HepG2 (cell line): ENCODE data around the gene HMMR. TPM values are rescaled to one million over a fixed set of nuclear protein-coding genes. Genes with fewer than 3 reads are reported as not detected.

Experiments used
- ARID4A ChIP-seq: sonication (generic); formaldehyde crosslinking; IDR thresholded peaks from 2 replicates; pipeline ENCODE4 v1.5.0; 2020; ENCODE audit warnings: mild to moderate bottlenecking, missing genetic modification reagents, borderline replicate concordance
- ATRX ChIP-seq: sonication (generic); formaldehyde crosslinking; IDR thresholded peaks from 2 replicates; pipeline ENCODE4 v1.4.0; 2020; ENCODE audit warnings: missing genetic modification reagents, borderline replicate concordance
- CCDC6 ChIP-seq: sonication (generic); formaldehyde crosslinking; IDR thresholded peaks from 2 replicates; pipeline ENCODE4 v1.8.1; 2022; ENCODE audit warnings: mild to moderate bottlenecking, missing genetic modification reagents, moderate library complexity
- HBP1 ChIP-seq: IDR thresholded peaks from 2 replicates; pipeline ENCODE4 v1.6.1; 2016; ENCODE audit warnings: low read depth, control low read depth
- MED1 ChIP-seq: sonication (generic); formaldehyde crosslinking; IDR thresholded peaks from 2 replicates; pipeline ENCODE4 v1.4.0; 2020; ENCODE audit warnings: missing genetic modification reagents
- ONECUT2 ChIP-seq: sonication (generic); formaldehyde crosslinking; IDR thresholded peaks from 2 replicates; pipeline ENCODE4 v1.4.0; 2020; ENCODE audit warnings: missing genetic modification reagents
- PRMT3 ChIP-seq: sonication (generic); formaldehyde crosslinking; IDR thresholded peaks from 2 replicates; pipeline ENCODE4 v1.8.1; 2022; ENCODE audit warnings: low read depth, mild to moderate bottlenecking, moderate library complexity, missing genetic modification reagents, borderline replicate concordance
- RBAK ChIP-seq: sonication (generic); formaldehyde crosslinking; IDR thresholded peaks from 2 replicates; pipeline ENCODE4 v1.5.1; 2020; ENCODE audit warnings: mild to moderate bottlenecking, missing genetic modification reagents
- SIN3A ChIP-seq: IDR thresholded peaks from 2 replicates; pipeline ENCODE4 v1.6.1; 2011; ENCODE audit warnings: low read depth, mild to moderate bottlenecking, control low read depth, low read length, borderline replicate concordance
- TGIF2 ChIP-seq: IDR thresholded peaks from 2 replicates; pipeline ENCODE4 v1.6.1; 2016; ENCODE audit warnings: control low read depth, missing compliant biosample characterization
- ZFY ChIP-seq: sonication (generic); formaldehyde crosslinking; IDR thresholded peaks from 2 replicates; pipeline ENCODE4 v1.4.0; 2020; ENCODE audit warnings: missing genetic modification reagents
- ZNF44 ChIP-seq: sonication (generic); formaldehyde crosslinking; IDR thresholded peaks from 2 replicates; pipeline ENCODE4 v1.5.1; 2020; ENCODE audit warnings: mild to moderate bottlenecking, missing genetic modification reagents
- ZNF564 ChIP-seq: sonication (generic); formaldehyde crosslinking; IDR thresholded peaks from 2 replicates; pipeline ENCODE4 v1.8.1; 2023; ENCODE audit warnings: mild to moderate bottlenecking, missing genetic modification reagents
- ZNF841 ChIP-seq: sonication (generic); formaldehyde crosslinking; IDR thresholded peaks from 2 replicates; pipeline ENCODE4 v1.8.1; 2023; ENCODE audit warnings: missing genetic modification reagents, borderline replicate concordance
- ZSCAN29 ChIP-seq: sonication (generic); formaldehyde crosslinking; conservative IDR thresholded peaks from 2 replicates; pipeline ENCODE4 v1.4.0; 2020; ENCODE audit warnings: mild to moderate bottlenecking, missing genetic modification reagents
- polyA plus RNA-seq, 8 experiments: library from polyadenylated mRNA; depleted of rRNA in 3 of 8; stranded (reverse) in 7 of 8; unstranded in 1 of 8; fragments of >200 nt; fragmentation: Illumina TruSeq in 4 of 8; extraction: Trizol in 4 of 8; gene quantifications; 2 replicates each; pipeline versions ENCODE4 v1.2.1 to v1.2.3, GENCODE V29; 2011 to 2016; ENCODE audit warnings: low read depth in 4 of 8, missing spikeins in 1 of 8, mixed read lengths in 1 of 8; ENCODE audit not compliant: insufficient read depth in 1 of 8
- total RNA-seq, 5 experiments: library from RNA; depleted of rRNA; stranded (reverse); fragments of >200 nt; fragmentation: Illumina TruSeq; extraction: Trizol; gene quantifications; 2 replicates each; pipeline ENCODE4 v1.2.3, GENCODE V29; 2016; ENCODE audit warnings: low read depth in 1 of 5
- TF ChIP-seq, protein P1 (sequence below): IDR thresholded peaks from 2 replicates; pipeline ENCODE4 v1.6.1; 2016; ENCODE audit warnings: low read depth, missing genetic modification reagents, missing compliant biosample characterization

The HMMR gene
- total and polyA plus RNA-seq, 2 of the 13 experiments (the other 11 are each of a cell fraction or from before 2014, with no cell fraction given), result 8.5 to 48.3 TPM

- TF ChIP-seq ONECUT2 (CRISPR knock-in tag) (peak; percentile 35; the same call in 1 of the 2 replicates), ZFY (CRISPR knock-in tag) (0 out of 2 replicates have a peak, but pooled peaks have one; percentile 12), CCDC6 (CRISPR knock-in tag) (peak; percentile 68; the same call in 1 of the 2 replicates), TGIF2 (CRISPR knock-in tag) (peak; percentile 35; the same call in 1 of the 2 replicates), MED1 (CRISPR knock-in tag) (peak; percentile 35; the same call in 1 of the 2 replicates), ZNF564 (peak; percentile 82; the same call in 1 of the 2 replicates), ZSCAN29 (CRISPR knock-in tag) (peak; percentile 53; the same call in 1 of the 2 replicates), RBAK (CRISPR knock-in tag) (no peak), ZNF44 (CRISPR knock-in tag) (no peak), SIN3A (peak; percentile 98), HBP1 (CRISPR knock-in tag) (peak; percentile 79), ATRX (CRISPR knock-in tag) (no peak), ZNF841 (CRISPR knock-in tag) (peak; percentile 6; the same call in 1 of the 2 replicates), ARID4A (CRISPR knock-in tag) (peak; percentile 51), PRMT3 (CRISPR knock-in tag) (0 out of 2 replicates have a peak, but pooled peaks have one; percentile 78)
- TF ChIP-seq, protein P1, sequence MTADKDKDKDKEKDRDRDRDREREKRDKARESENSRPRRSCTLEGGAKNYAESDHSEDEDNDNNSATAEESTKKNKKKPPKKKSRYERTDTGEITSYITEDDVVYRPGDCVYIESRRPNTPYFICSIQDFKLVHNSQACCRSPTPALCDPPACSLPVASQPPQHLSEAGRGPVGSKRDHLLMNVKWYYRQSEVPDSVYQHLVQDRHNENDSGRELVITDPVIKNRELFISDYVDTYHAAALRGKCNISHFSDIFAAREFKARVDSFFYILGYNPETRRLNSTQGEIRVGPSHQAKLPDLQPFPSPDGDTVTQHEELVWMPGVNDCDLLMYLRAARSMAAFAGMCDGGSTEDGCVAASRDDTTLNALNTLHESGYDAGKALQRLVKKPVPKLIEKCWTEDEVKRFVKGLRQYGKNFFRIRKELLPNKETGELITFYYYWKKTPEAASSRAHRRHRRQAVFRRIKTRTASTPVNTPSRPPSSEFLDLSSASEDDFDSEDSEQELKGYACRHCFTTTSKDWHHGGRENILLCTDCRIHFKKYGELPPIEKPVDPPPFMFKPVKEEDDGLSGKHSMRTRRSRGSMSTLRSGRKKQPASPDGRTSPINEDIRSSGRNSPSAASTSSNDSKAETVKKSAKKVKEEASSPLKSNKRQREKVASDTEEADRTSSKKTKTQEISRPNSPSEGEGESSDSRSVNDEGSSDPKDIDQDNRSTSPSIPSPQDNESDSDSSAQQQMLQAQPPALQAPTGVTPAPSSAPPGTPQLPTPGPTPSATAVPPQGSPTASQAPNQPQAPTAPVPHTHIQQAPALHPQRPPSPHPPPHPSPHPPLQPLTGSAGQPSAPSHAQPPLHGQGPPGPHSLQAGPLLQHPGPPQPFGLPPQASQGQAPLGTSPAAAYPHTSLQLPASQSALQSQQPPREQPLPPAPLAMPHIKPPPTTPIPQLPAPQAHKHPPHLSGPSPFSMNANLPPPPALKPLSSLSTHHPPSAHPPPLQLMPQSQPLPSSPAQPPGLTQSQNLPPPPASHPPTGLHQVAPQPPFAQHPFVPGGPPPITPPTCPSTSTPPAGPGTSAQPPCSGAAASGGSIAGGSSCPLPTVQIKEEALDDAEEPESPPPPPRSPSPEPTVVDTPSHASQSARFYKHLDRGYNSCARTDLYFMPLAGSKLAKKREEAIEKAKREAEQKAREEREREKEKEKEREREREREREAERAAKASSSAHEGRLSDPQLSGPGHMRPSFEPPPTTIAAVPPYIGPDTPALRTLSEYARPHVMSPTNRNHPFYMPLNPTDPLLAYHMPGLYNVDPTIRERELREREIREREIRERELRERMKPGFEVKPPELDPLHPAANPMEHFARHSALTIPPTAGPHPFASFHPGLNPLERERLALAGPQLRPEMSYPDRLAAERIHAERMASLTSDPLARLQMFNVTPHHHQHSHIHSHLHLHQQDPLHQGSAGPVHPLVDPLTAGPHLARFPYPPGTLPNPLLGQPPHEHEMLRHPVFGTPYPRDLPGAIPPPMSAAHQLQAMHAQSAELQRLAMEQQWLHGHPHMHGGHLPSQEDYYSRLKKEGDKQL, result no peak
Measured at GRCh38 chr5:163460562-163461171, at the start of gene HMMR (continued).
